Measurements from ENCODE around the gene NADSYN1. TPM values are rescaled to one million over a fixed set of nuclear protein-coding genes. Genes with fewer than 3 reads are reported as not detected.
"Not testable (repeated sequence)": the region's sequence is repeated elsewhere in the genome, so short reads cannot be mapped to it uniquely, and the experiment has no call there.

Gene NADSYN1
- total and polyA plus RNA-seq, 2 experiments from 2014 or later = 42.0 to 50.4 TPM

GRCh38 chr11:71535825-71536224, 82.8 kb downstream of the NADSYN1 start:
- H3K4me2 ChIP-seq (ENCODE audit: unreplicated experiment) = no peak overlapping the region
- H3K79me2 ChIP-seq (ENCODE audit: insufficient read depth) = no peaks in the 10 kb centered on the region
- no peak for TF ChIP-seq EZH2phosphoT487 (IDR thresholded peaks at IDR 0.05; ENCODE audit: insufficient read depth, low read depth)
- in situ Hi-C loops (cut with MboI) = no loop called here
- no peaks in the 10 kb centered on the region for H3F3A ChIP-seq (ENCODE audit: insufficient read depth)
- H3K27me3 ChIP-seq (replicated peaks; ENCODE audit: insufficient read depth) = no peaks in the 10 kb centered on the region; the same call in 1 of the 2 replicates
- WGBS, 2 experiments (ENCODE audit: low coverage in 1 of 2, low lambda C conversion rate in 2 of 2, missing lambda C conversion rate in 2 of 2) = 68 to 70% methylated on average over 9 of the region's 9 CpGs
- no peak overlapping the region for H3K9ac ChIP-seq
- no peak overlapping the region for H3K4me3 ChIP-seq
- no peaks in the 10 kb centered on the region for H3K9me3 ChIP-seq (ENCODE audit: low read depth)
- H3K27ac ChIP-seq = no peak overlapping the region
- H3K36me3 ChIP-seq (ENCODE audit: low read depth) = no peaks in the 10 kb centered on the region
- H4K20me1 ChIP-seq (ENCODE audit: insufficient read depth) = no peaks in the 10 kb centered on the region
- H3K4me1 ChIP-seq (ENCODE audit: insufficient read depth) = no peaks in the 10 kb centered on the region
- H2AFZ ChIP-seq = no peak overlapping the region
- H3K9me2 ChIP-seq (ENCODE audit: insufficient read depth) = no peaks in the 10 kb centered on the region
- DNase-seq = no peak

GRCh38 chr11:71537537-71537936, 84.5 kb downstream of the NADSYN1 start:
- H3K27me3 ChIP-seq (replicated peaks; ENCODE audit: insufficient read depth) = no peaks in the 10 kb centered on the region; the same call in 1 of the 2 replicates
- H2AFZ ChIP-seq = no peak overlapping the region
- H3K36me3 ChIP-seq (ENCODE audit: low read depth) = no peaks in the 10 kb centered on the region
- no peak overlapping the region for H3K4me2 ChIP-seq (ENCODE audit: unreplicated experiment)
- TF ChIP-seq EZH2 (IDR thresholded peaks at IDR 0.05; ENCODE audit: insufficient read depth, poor library complexity, severe bottlenecking) = no peak
- no peak for TF ChIP-seq EZH2phosphoT487 (IDR thresholded peaks at IDR 0.05; ENCODE audit: insufficient read depth, low read depth)
- H3K79me2 ChIP-seq (ENCODE audit: insufficient read depth) = no peaks in the 10 kb centered on the region
- no peak overlapping the region for H3K27ac ChIP-seq
- no peaks in the 10 kb centered on the region for H3K9me3 ChIP-seq (ENCODE audit: low read depth)
- H4K20me1 ChIP-seq (ENCODE audit: insufficient read depth) = no peaks in the 10 kb centered on the region
- H3K4me3 ChIP-seq = no peak overlapping the region
- in situ Hi-C loops (cut with MboI) = no loop called here
- no peak overlapping the region for H3K9ac ChIP-seq
- 50 to 62% methylated on average over 9 of the region's 9 CpGs for WGBS, 2 experiments (ENCODE audit: low coverage in 1 of 2, low lambda C conversion rate in 2 of 2, missing lambda C conversion rate in 2 of 2)
- DNase-seq = no peak
- H3K9me2 ChIP-seq (ENCODE audit: insufficient read depth) = no peaks in the 10 kb centered on the region
- H3F3A ChIP-seq (ENCODE audit: insufficient read depth) = no peaks in the 10 kb centered on the region
- H3K4me1 ChIP-seq (ENCODE audit: insufficient read depth) = no peaks in the 10 kb centered on the region

- H3K4me2 ChIP-seq (ENCODE audit: unreplicated experiment); H3F3A ChIP-seq (ENCODE audit: insufficient read depth); H3K4me3 ChIP-seq; H3K27me3 ChIP-seq (replicated peaks; ENCODE audit: insufficient read depth); H3K9me2 ChIP-seq (ENCODE audit: insufficient read depth); H3K79me2 ChIP-seq (ENCODE audit: insufficient read depth); H2AFZ ChIP-seq; H4K20me1 ChIP-seq (ENCODE audit: insufficient read depth); in situ Hi-C loops (cut with MboI); H3K9me3 ChIP-seq (ENCODE audit: low read depth); H3K27ac ChIP-seq; H3K9ac ChIP-seq; DNase-seq; H3K36me3 ChIP-seq (ENCODE audit: low read depth); H3K4me1 ChIP-seq (ENCODE audit: insufficient read depth): not testable (repeated sequence)
- 41 to 46% methylated on average over 4 of the region's 4 CpGs for WGBS, 2 experiments (ENCODE audit: low coverage in 1 of 2, low lambda C conversion rate in 2 of 2, missing lambda C conversion rate in 2 of 2)
These were observed 85.1 kb downstream of the NADSYN1 start, which contains the start of gene KRTAP5-8 for GRCh38 chr11:71537977-71538665. KRTAP5-8 (plus strand) TSS chr11:71538025; CDS start chr11:71538056, 31 bp downstream.

- no peak overlapping the region for H2AFZ ChIP-seq
- no peaks in the 10 kb centered on the region for H4K20me1 ChIP-seq (ENCODE audit: insufficient read depth)
- no peak for DNase-seq
- H3F3A ChIP-seq (ENCODE audit: insufficient read depth) = no peaks in the 10 kb centered on the region
- no peaks in the 10 kb centered on the region for H3K9me2 ChIP-seq (ENCODE audit: insufficient read depth)
- 53 to 60% methylated on average over 4 of the region's 4 CpGs for WGBS, 2 experiments (ENCODE audit: low coverage in 1 of 2, low lambda C conversion rate in 2 of 2, missing lambda C conversion rate in 2 of 2)
- no peak overlapping the region for H3K27ac ChIP-seq
- H3K9me3 ChIP-seq (ENCODE audit: low read depth) = no peaks in the 10 kb centered on the region
- H3K9ac ChIP-seq = no peak overlapping the region
- H3K4me1 ChIP-seq (ENCODE audit: insufficient read depth) = no peaks in the 10 kb centered on the region
- in situ Hi-C loops (cut with MboI) = no loop called here
- H3K4me2 ChIP-seq (ENCODE audit: unreplicated experiment) = no peak overlapping the region
- no peaks in the 10 kb centered on the region; the same call in 1 of the 2 replicates for H3K27me3 ChIP-seq (replicated peaks; ENCODE audit: insufficient read depth)
- TF ChIP-seq EZH2 (IDR thresholded peaks at IDR 0.05; ENCODE audit: insufficient read depth, poor library complexity, severe bottlenecking) = no peak
- no peak for TF ChIP-seq EZH2phosphoT487 (IDR thresholded peaks at IDR 0.05; ENCODE audit: insufficient read depth, low read depth)
- no peaks in the 10 kb centered on the region for H3K79me2 ChIP-seq (ENCODE audit: insufficient read depth)
- no peak overlapping the region for H3K4me3 ChIP-seq
- no peaks in the 10 kb centered on the region for H3K36me3 ChIP-seq (ENCODE audit: low read depth)
These were observed 85.6 kb downstream of the NADSYN1 start for GRCh38 chr11:71538666-71538990.

GRCh38 chr11:71539017-71539416, 86.0 kb downstream of the NADSYN1 start:
- Histone ChIP-seq H4K20me1 (ENCODE audit: insufficient read depth) (no peaks in the 10 kb centered on the region), H3K4me1 (ENCODE audit: insufficient read depth) (no peaks in the 10 kb centered on the region), H3K9ac (no peak overlapping the region), H3K4me2 (ENCODE audit: unreplicated experiment) (no peak overlapping the region), H3K27me3 (replicated peaks; ENCODE audit: insufficient read depth) (no peaks in the 10 kb centered on the region; the same call in 1 of the 2 replicates), H3K9me2 (ENCODE audit: insufficient read depth) (no peaks in the 10 kb centered on the region), H3K36me3 (ENCODE audit: low read depth) (no peaks in the 10 kb centered on the region), H3K4me3 (no peak overlapping the region), H3K79me2 (ENCODE audit: insufficient read depth) (no peaks in the 10 kb centered on the region), H3F3A (ENCODE audit: insufficient read depth) (no peaks in the 10 kb centered on the region), H3K27ac (no peak overlapping the region), H3K9me3 (ENCODE audit: low read depth) (no peaks in the 10 kb centered on the region), H2AFZ (no peak overlapping the region)
- in situ Hi-C loops (cut with MboI) = no loop called here
- TF ChIP-seq EZH2 (IDR thresholded peaks at IDR 0.05; ENCODE audit: insufficient read depth, poor library complexity, severe bottlenecking) = no peak
- no peak for TF ChIP-seq EZH2phosphoT487 (IDR thresholded peaks at IDR 0.05; ENCODE audit: insufficient read depth, low read depth)
- DNase-seq = no peak
- 46 to 48% methylated on average over 11 of the region's 11 CpGs for WGBS, 2 experiments (ENCODE audit: low coverage in 1 of 2, low lambda C conversion rate in 2 of 2, missing lambda C conversion rate in 2 of 2)

GRCh38 chr11:71539971-71540370, 87.0 kb downstream of the NADSYN1 start:
- H3K4me3 ChIP-seq; H3F3A ChIP-seq (ENCODE audit: insufficient read depth); H3K79me2 ChIP-seq (ENCODE audit: insufficient read depth); H3K36me3 ChIP-seq (ENCODE audit: low read depth); H3K4me2 ChIP-seq (ENCODE audit: unreplicated experiment); H3K9me2 ChIP-seq (ENCODE audit: insufficient read depth); H2AFZ ChIP-seq; DNase-seq; H3K9me3 ChIP-seq (ENCODE audit: low read depth); H4K20me1 ChIP-seq (ENCODE audit: insufficient read depth); H3K4me1 ChIP-seq (ENCODE audit: insufficient read depth); H3K27ac ChIP-seq; H3K27me3 ChIP-seq (replicated peaks; ENCODE audit: insufficient read depth); H3K9ac ChIP-seq; in situ Hi-C loops (cut with MboI): not testable (repeated sequence)
- WGBS, 2 experiments (ENCODE audit: low coverage in 1 of 2, low lambda C conversion rate in 2 of 2, missing lambda C conversion rate in 2 of 2) = 59 to 65% methylated on average over 11 of the region's 11 CpGs
